Measurements from ENCODE around the gene QPRT.
"Not testable (repeated sequence)": the region's sequence is repeated elsewhere in the genome, so short reads cannot be mapped to it uniquely, and the experiment has no call there.

The QPRT gene

GRCh38 chr16:29730649-29731048, 51.7 kb downstream of the QPRT start:
- Histone ChIP-seq H3K27me3 (ENCODE audit: control insufficient read depth in 1 of 2, insufficient read depth in 2 of 2, low read length in 2 of 2) (no peaks in the 10 kb centered on the region), H3K27ac (ENCODE audit: low read depth, low read length) (no peak overlapping the region), H3K9ac (ENCODE audit: low read length) (no peak overlapping the region), H3K36me3 (ENCODE audit: insufficient read depth, low read length) (no peaks in the 10 kb centered on the region), H3K4me1 (ENCODE audit: insufficient read depth, low read length) (no peaks in the 10 kb centered on the region), H3K9me3 (ENCODE audit: low read length) (no peaks in the 10 kb centered on the region), H3K4me3 (ENCODE audit: low read depth in 1 of 2, low read length in 2 of 2) (no peak overlapping the region)

GRCh38 chr16:29731768-29732601, 53.0 kb downstream of the QPRT start:
- H3K27me3 ChIP-seq (ENCODE audit: control insufficient read depth in 1 of 2, insufficient read depth in 2 of 2, low read length in 2 of 2), result not testable (repeated sequence)

GRCh38 chr16:29734786-29735185, 55.8 kb downstream of the QPRT start:
- H3K27me3 ChIP-seq (ENCODE audit: control insufficient read depth in 1 of 2, insufficient read depth in 2 of 2, low read length in 2 of 2), result no peaks in the 10 kb centered on the region
- no peak overlapping the region for H3K4me3 ChIP-seq (ENCODE audit: low read depth in 1 of 2, low read length in 2 of 2)
- no peaks in the 10 kb centered on the region for H3K36me3 ChIP-seq (ENCODE audit: insufficient read depth, low read length)
- no peaks in the 10 kb centered on the region for H3K4me1 ChIP-seq (ENCODE audit: insufficient read depth, low read length)
- H3K9ac ChIP-seq (ENCODE audit: low read length), result no peak overlapping the region
- no peaks in the 10 kb centered on the region for H3K9me3 ChIP-seq (ENCODE audit: low read length)
- H3K27ac ChIP-seq (ENCODE audit: low read depth, low read length), result no peak overlapping the region

More at GRCh38 chr16:29731768-29732601, 53.0 kb downstream of the QPRT start:
- not testable (repeated sequence) for H3K27ac ChIP-seq (ENCODE audit: low read depth, low read length); H3K9ac ChIP-seq (ENCODE audit: low read length); H3K36me3 ChIP-seq (ENCODE audit: insufficient read depth, low read length); H3K4me1 ChIP-seq (ENCODE audit: insufficient read depth, low read length); H3K4me3 ChIP-seq (ENCODE audit: low read depth in 1 of 2, low read length in 2 of 2); H3K9me3 ChIP-seq (ENCODE audit: low read length)

- Histone ChIP-seq H3K36me3 (ENCODE audit: insufficient read depth, low read length) (no peaks in the 10 kb centered on the region), H3K4me1 (ENCODE audit: insufficient read depth, low read length) (no peaks in the 10 kb centered on the region), H3K4me3 (ENCODE audit: low read depth in 1 of 2, low read length in 2 of 2) (no peak overlapping the region), H3K27me3 (ENCODE audit: control insufficient read depth in 1 of 2, insufficient read depth in 2 of 2, low read length in 2 of 2) (no peaks in the 10 kb centered on the region), H3K9ac (ENCODE audit: low read length) (no peak overlapping the region), H3K9me3 (ENCODE audit: low read length) (no peaks in the 10 kb centered on the region), H3K27ac (ENCODE audit: low read depth, low read length) (no peak overlapping the region)
These were observed 57.1 kb downstream of the QPRT start for GRCh38 chr16:29736112-29736511.

- no peaks in the 10 kb centered on the region for H3K36me3 ChIP-seq (ENCODE audit: insufficient read depth, low read length)
- no peak overlapping the region for H3K4me3 ChIP-seq (ENCODE audit: low read depth in 1 of 2, low read length in 2 of 2)
- no peaks in the 10 kb centered on the region for H3K9me3 ChIP-seq (ENCODE audit: low read length)
- H3K9ac ChIP-seq (ENCODE audit: low read length), result no peak overlapping the region
- H3K27me3 ChIP-seq (ENCODE audit: control insufficient read depth in 1 of 2, insufficient read depth in 2 of 2, low read length in 2 of 2), result no peaks in the 10 kb centered on the region
- H3K4me1 ChIP-seq (ENCODE audit: insufficient read depth, low read length), result no peaks in the 10 kb centered on the region
- H3K27ac ChIP-seq (ENCODE audit: low read depth, low read length), result no peak overlapping the region
These were observed 57.8 kb downstream of the QPRT start for GRCh38 chr16:29736764-29737163.

GRCh38 chr16:29737713-29738112, 58.7 kb downstream of the QPRT start:
- H3K27ac ChIP-seq (ENCODE audit: low read depth, low read length), result no peak overlapping the region
- H3K27me3 ChIP-seq (ENCODE audit: control insufficient read depth in 1 of 2, insufficient read depth in 2 of 2, low read length in 2 of 2), result no peaks in the 10 kb centered on the region
- H3K4me1 ChIP-seq (ENCODE audit: insufficient read depth, low read length), result no peaks in the 10 kb centered on the region
- no peak overlapping the region for H3K9ac ChIP-seq (ENCODE audit: low read length)
- no peaks in the 10 kb centered on the region for H3K9me3 ChIP-seq (ENCODE audit: low read length)
- H3K36me3 ChIP-seq (ENCODE audit: insufficient read depth, low read length), result no peaks in the 10 kb centered on the region
- H3K4me3 ChIP-seq (ENCODE audit: low read depth in 1 of 2, low read length in 2 of 2), result no peak overlapping the region

GRCh38 chr16:29738514-29738913, 59.5 kb downstream of the QPRT start:
- H3K9me3 ChIP-seq (ENCODE audit: low read length), result no peaks in the 10 kb centered on the region
- H3K9ac ChIP-seq (ENCODE audit: low read length), result no peak overlapping the region
- no peaks in the 10 kb centered on the region for H3K4me1 ChIP-seq (ENCODE audit: insufficient read depth, low read length)
- no peaks in the 10 kb centered on the region for H3K27me3 ChIP-seq (ENCODE audit: control insufficient read depth in 1 of 2, insufficient read depth in 2 of 2, low read length in 2 of 2)
- no peak overlapping the region for H3K27ac ChIP-seq (ENCODE audit: low read depth, low read length)
- no peak overlapping the region for H3K4me3 ChIP-seq (ENCODE audit: low read depth in 1 of 2, low read length in 2 of 2)
- no peaks in the 10 kb centered on the region for H3K36me3 ChIP-seq (ENCODE audit: insufficient read depth, low read length)

GRCh38 chr16:29739927-29740629, 61.1 kb downstream of the QPRT start:
- H3K9ac ChIP-seq (ENCODE audit: low read length); H3K27me3 ChIP-seq (ENCODE audit: control insufficient read depth in 1 of 2, insufficient read depth in 2 of 2, low read length in 2 of 2); H3K27ac ChIP-seq (ENCODE audit: low read depth, low read length); H3K9me3 ChIP-seq (ENCODE audit: low read length); H3K4me3 ChIP-seq (ENCODE audit: low read depth in 1 of 2, low read length in 2 of 2); H3K36me3 ChIP-seq (ENCODE audit: insufficient read depth, low read length); H3K4me1 ChIP-seq (ENCODE audit: insufficient read depth, low read length): not testable (repeated sequence)

GRCh38 chr16:29740630-29741015, 61.6 kb downstream of the QPRT start:
- not testable (repeated sequence) for H3K4me3 ChIP-seq (ENCODE audit: low read depth in 1 of 2, low read length in 2 of 2); H3K36me3 ChIP-seq (ENCODE audit: insufficient read depth, low read length); H3K9me3 ChIP-seq (ENCODE audit: low read length); H3K27ac ChIP-seq (ENCODE audit: low read depth, low read length); H3K27me3 ChIP-seq (ENCODE audit: control insufficient read depth in 1 of 2, insufficient read depth in 2 of 2, low read length in 2 of 2); H3K9ac ChIP-seq (ENCODE audit: low read length); H3K4me1 ChIP-seq (ENCODE audit: insufficient read depth, low read length)

GRCh38 chr16:29742683-29743275, 63.8 kb downstream of the QPRT start:
- H3K9ac ChIP-seq (ENCODE audit: low read length), result no peak overlapping the region
- no peaks in the 10 kb centered on the region for H3K4me1 ChIP-seq (ENCODE audit: insufficient read depth, low read length)
- H3K4me3 ChIP-seq (ENCODE audit: low read depth in 1 of 2, low read length in 2 of 2), result no peak overlapping the region
- no peaks in the 10 kb centered on the region for H3K36me3 ChIP-seq (ENCODE audit: insufficient read depth, low read length)
- H3K27ac ChIP-seq (ENCODE audit: low read depth, low read length), result no peak overlapping the region
- no peaks in the 10 kb centered on the region for H3K27me3 ChIP-seq (ENCODE audit: control insufficient read depth in 1 of 2, insufficient read depth in 2 of 2, low read length in 2 of 2)
- no peaks in the 10 kb centered on the region for H3K9me3 ChIP-seq (ENCODE audit: low read length)

GRCh38 chr16:29743475-29743826, 64.5 kb downstream of the QPRT start:
- Histone ChIP-seq H3K4me1 (ENCODE audit: insufficient read depth, low read length) (no peaks in the 10 kb centered on the region), H3K27ac (ENCODE audit: low read depth, low read length) (no peak overlapping the region), H3K9ac (ENCODE audit: low read length) (no peak overlapping the region), H3K4me3 (ENCODE audit: low read depth in 1 of 2, low read length in 2 of 2) (no peak overlapping the region), H3K9me3 (ENCODE audit: low read length) (no peaks in the 10 kb centered on the region), H3K36me3 (ENCODE audit: insufficient read depth, low read length) (no peaks in the 10 kb centered on the region), H3K27me3 (ENCODE audit: control insufficient read depth in 1 of 2, insufficient read depth in 2 of 2, low read length in 2 of 2) (no peaks in the 10 kb centered on the region)

Data from muscle layer of colon (tissue), 2 donors.